Activated B cell treated with CpG ODN at 0.5 μM for 24 hours (primary cell): ENCODE results near the gene TSPAN9. TPM values are rescaled to one million over a fixed set of nuclear protein-coding genes. Genes with fewer than 3 reads are reported as not detected.
"Not testable (repeated sequence)": the region's sequence is repeated elsewhere in the genome, so short reads cannot be mapped to it uniquely, and the experiment has no call there.

ENCODE experiments used
- ATAC-seq: fragments of 200-7000 bp; cut with Tn5 transposase; one replicate; pipeline ENCODE4 v1.10.0; 2021; ENCODE audit warnings: low read depth, mild to moderate bottlenecking, moderate library complexity
- CTCF ChIA-PET: fragments of 350-600 bp; sonication (Branson Sonifier 250); formaldehyde crosslinking; loops from one replicate; lab custom pipeline; 2021; ENCODE audit warnings: antibody characterized with exemption; lab: Charles Lee
- POLR2A ChIA-PET: fragments of 350-600 bp; sonication (Branson Sonifier 250); formaldehyde crosslinking; loops from one replicate; lab custom pipeline; 2021; ENCODE audit warnings: antibody characterized with exemption; lab: Charles Lee
- DNase-seq: peaks from one replicate; pipeline ENCODE4 v3.0.0; 2022
- H3K27ac Mint-ChIP-seq: one replicate; pipeline ENCODE4 v1.8.0; 2020; ENCODE audit warnings: mixed read lengths
- H3K27me3 Mint-ChIP-seq: one replicate; pipeline ENCODE4 v1.8.0; 2021; ENCODE audit warnings: mixed read lengths
- H3K36me3 Mint-ChIP-seq: one replicate; pipeline ENCODE4 v1.8.0; 2021; ENCODE audit warnings: low read depth, mixed read lengths
- H3K4me1 Mint-ChIP-seq: one replicate; pipeline ENCODE4 v1.8.0; 2021; ENCODE audit warnings: mixed read lengths
- H3K4me3 Mint-ChIP-seq: one replicate; pipeline ENCODE4 v1.8.0; 2020; ENCODE audit warnings: mild to moderate bottlenecking, mixed read lengths
- H3K9me3 Mint-ChIP-seq: one replicate; pipeline ENCODE4 v1.8.0; 2020; ENCODE audit warnings: mixed read lengths
- CTCF ChIP-seq: fragments of 200-600 bp; IDR thresholded peaks from one replicate; pipeline ENCODE4 v1.8.0; 2022; ENCODE audit warnings: antibody characterized with exemption, mild to moderate bottlenecking
- intact Hi-C: fragments of 100-400 bp; cut with micrococcal nuclease; formaldehyde crosslinking; loops from one replicate; pipeline ENCODE4 v1.15.1; 2024
- total RNA-seq: library from RNA; stranded (reverse); gene quantifications from 2 replicates; pipeline ENCODE4 v1.2.3, GENCODE V29; 2022

Gene TSPAN9
- total RNA-seq, 1 donor from 2014 or later: 0.20 TPM

GRCh38 chr12:3065300-3065699 lies 11.9 kb upstream of the TSPAN9 start:
- peaks cover 8% of the 10 kb centered on the region for H3K9me3 Mint-ChIP-seq
- intact Hi-C loops: no loop called here
- no peak for TF ChIP-seq CTCF
- no peak overlapping the region for H3K4me3 Mint-ChIP-seq
- H3K27ac Mint-ChIP-seq: no peak overlapping the region
- no peaks in the 10 kb centered on the region for H3K4me1 Mint-ChIP-seq
- DNase-seq (no peak), ATAC-seq (no peak)
- H3K27me3 Mint-ChIP-seq: peaks cover 37% of the 10 kb centered on the region
- ChIA-PET CTCF (interaction anchor here (1.3 kb wide), 1 partner anchor 8 kb away, joined by 3 read pairs; no protein-coding TSS in a partner anchor), POLR2A (no interaction called here)
- H3K36me3 Mint-ChIP-seq: no peaks in the 10 kb centered on the region

GRCh38 chr12:3065846-3066245 lies 11.3 kb upstream of the TSPAN9 start:
- ATAC-seq, intact Hi-C loops, POLR2A ChIA-PET, H3K36me3 Mint-ChIP-seq, H3K9me3 Mint-ChIP-seq, H3K4me1 Mint-ChIP-seq, DNase-seq, H3K4me3 Mint-ChIP-seq, CTCF ChIA-PET, H3K27ac Mint-ChIP-seq: not testable (repeated sequence)
- peaks cover 35% of the 10 kb centered on the region for H3K27me3 Mint-ChIP-seq

GRCh38 chr12:3069714-3070113 lies 7.5 kb upstream of the TSPAN9 start:
- Mint-ChIP-seq H3K4me1 (peaks cover 5% of the 10 kb centered on the region), H3K9me3 (no peaks in the 10 kb centered on the region), H3K4me3 (no peak overlapping the region), H3K36me3 (no peaks in the 10 kb centered on the region), H3K27me3 (peaks cover 23% of the 10 kb centered on the region), H3K27ac (no peak overlapping the region)
- DNase-seq: no peak
- ChIA-PET POLR2A (no interaction called here), CTCF (no interaction called here)
- ATAC-seq: no peak
- no peak for TF ChIP-seq CTCF
- intact Hi-C loops: loop anchor here (5.0 to 10.0 kb wide), 2 partner anchors 68 to 685 kb away; partner anchors contain the start of gene CRACR2A

- POLR2A ChIA-PET: no interaction called here
These were observed 6.1 kb upstream of the TSPAN9 start for GRCh38 chr12:3071107-3071506.

DNA sequence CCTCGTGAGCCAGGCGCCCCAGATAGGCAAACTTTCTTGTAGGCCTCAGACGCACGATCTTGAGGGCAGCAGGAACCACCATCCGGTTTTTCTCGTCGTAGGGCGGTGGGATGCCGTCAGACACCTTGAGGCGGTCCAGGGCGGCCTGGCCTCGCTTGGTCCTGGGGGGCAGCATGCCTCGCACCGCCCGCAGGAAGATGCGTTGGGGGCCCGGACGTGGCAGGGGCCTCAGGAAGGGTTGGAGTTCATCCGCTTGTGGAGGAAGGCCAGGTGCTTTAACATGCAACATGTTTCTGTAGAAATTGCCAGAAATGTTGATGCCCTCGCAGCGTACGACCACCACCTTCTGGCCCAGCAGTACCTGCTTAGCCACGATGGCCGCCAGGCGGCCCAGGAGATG lies 5.5 kb upstream of the TSPAN9 start:
- TF ChIP-seq CTCF: no peak
- H3K4me3 Mint-ChIP-seq: no peak overlapping the region
- intact Hi-C loops: loop anchor here (5.0 to 10.0 kb wide), 2 partner anchors 66 to 683 kb away; partner anchors contain the start of gene CRACR2A
- no peaks in the 10 kb centered on the region for H3K36me3 Mint-ChIP-seq
- ATAC-seq (no peak), DNase-seq (no peak)
- ChIA-PET CTCF (no interaction called here), POLR2A (no interaction called here)
- peaks cover 22% of the 10 kb centered on the region for H3K27me3 Mint-ChIP-seq
- no peaks in the 10 kb centered on the region for H3K9me3 Mint-ChIP-seq
- H3K27ac Mint-ChIP-seq: no peak overlapping the region
- peaks cover 7% of the 10 kb centered on the region for H3K4me1 Mint-ChIP-seq

More at GRCh38 chr12:3071107-3071506, 6.1 kb upstream of the TSPAN9 start:
- Mint-ChIP-seq H3K4me1 (peaks cover 6% of the 10 kb centered on the region), H3K27ac (no peak overlapping the region), H3K36me3 (no peaks in the 10 kb centered on the region), H3K4me3 (no peak overlapping the region), H3K9me3 (no peaks in the 10 kb centered on the region), H3K27me3 (peaks cover 25% of the 10 kb centered on the region)
- DNase-seq (no peak), ATAC-seq (no peak)
- no peak for TF ChIP-seq CTCF
- intact Hi-C loops: loop anchor here (5.0 to 10.0 kb wide), 2 partner anchors 66 to 684 kb away; partner anchors contain the start of gene CRACR2A
- CTCF ChIA-PET: interaction anchor here (1.0 kb wide), 1 partner anchor 205 kb away, joined by 5 read pairs; no protein-coding TSS in a partner anchor
